Right lobe of liver (tissue), 6 donors: ENCODE results near the gene CDKAL1. TPM values are rescaled to one million over a fixed set of nuclear protein-coding genes. Genes with fewer than 3 reads are reported as not detected.

Experiments
- ATAC-seq, 4 donors: fragments of 200-7000 bp; cut with Tn5 transposase; one replicate each; pipeline ENCODE4 v1.9.1; 2020; ENCODE audit warnings: mild to moderate bottlenecking in 4 of 4, moderate library complexity in 4 of 4
- DNase-seq, 3 donors: peaks; one replicate each; pipeline ENCODE4 v3.0.0-alpha.2; 2020
- H3K27ac ChIP-seq, 3 donors: fragments of 200-600 bp; one replicate each; pipeline ENCODE4 v1.8.0; 2022
- H3K27me3 ChIP-seq, 2 donors: fragments of 200-600 bp; one replicate each; pipeline ENCODE4 v1.8.0; 2022
- H3K36me3 ChIP-seq, 4 donors: fragments of 200-600 bp; sonication (generic) in 1 of 4; one replicate each; pipeline versions ENCODE4 v1.5.1 to v1.8.0; 2017 to 2022; ENCODE audit warnings: control low read depth in 1 of 4
- H3K4me1 ChIP-seq, 4 donors: fragments of 200-600 bp; sonication (generic) in 1 of 4; one replicate each; pipeline versions ENCODE4 v1.5.1 to v1.8.0; 2017 to 2022; ENCODE audit warnings: control low read depth in 1 of 4
- H3K4me3 ChIP-seq, 3 donors: fragments of 200-600 bp; one replicate each; pipeline ENCODE4 v1.8.0; 2022
- H3K9me3 ChIP-seq, 4 donors: fragments of 200-600 bp; sonication (generic) in 1 of 4; one replicate each; pipeline versions ENCODE4 v1.5.1 to v1.8.0; 2017 to 2022; ENCODE audit warnings: control low read depth in 1 of 4
- POLR2A ChIP-seq: fragments of 450-650 bp; IDR thresholded peaks from one replicate; pipeline ENCODE4 v1.6.1; 2017; ENCODE audit warnings: antibody characterized with exemption, mild to moderate bottlenecking
- WGBS: methylation state at CpG from one replicate; pipeline ENCODE4 v1.1.6; 2018; ENCODE audit warnings: low coverage, low lambda C conversion rate; ENCODE audit not compliant: insufficient coverage; ENCODE audit errors: missing lambda C conversion rate; 5-methylcytosine and 5-hydroxymethylcytosine counted together
- intact Hi-C, 2 donors: fragments of 100-400 bp; cut with DNase I; formaldehyde crosslinking; loops; one replicate each; pipeline versions ENCODE4 v1.11.2 to v1.14.1; 2022
- total RNA-seq, 6 experiments: library from RNA; depleted of rRNA in 2 of 6; stranded (reverse); fragments of >200 nt in 2 of 6; fragmentation: NEBNext Ultra II Directional in 3 of 6; extraction: Animal tissue kit (Norgen Biotek cat#: 25700) in 3 of 6; gene quantifications; one replicate each; pipeline versions ENCODE4 v1.1.0 to v1.2.4, GENCODE V29; 2016 to 2023
- TF ChIP-seq, protein P1 (sequence below), 4 donors: fragments of 200-600 bp in 3 of 4; fragments of 450-650 bp in 1 of 4; IDR thresholded peaks; one replicate each; pipeline versions ENCODE4 v1.5.1 to v1.8.0; 2016 to 2022; ENCODE audit warnings: antibody characterized with exemption in 4 of 4, mild to moderate bottlenecking in 2 of 4
- donor health status: DM: no; HTN: yes; CAD: no.
- donor health status: DM: no; HTN: no; CAD: no.
- donor health status: DM: no; HTN: no; CAD: no.
- donor health status: DM: no; HTN: yes; CAD: no.
- donor health status: DM: no; HTN: yes; CAD: no.

CDKAL1 gene
- total RNA-seq, 6 experiments from 2014 or later = 4.5 to 7.0 (median 6.2) TPM

GRCh38 chr6:20706939-20707485, 172.8 kb downstream of the CDKAL1 start:
- H3K4me1 ChIP-seq = peaks cover 0 to 14% (median 0%) of the 10 kb centered on the region in 4 donors
- no peak overlapping the region for H3K4me3 ChIP-seq

DNA sequence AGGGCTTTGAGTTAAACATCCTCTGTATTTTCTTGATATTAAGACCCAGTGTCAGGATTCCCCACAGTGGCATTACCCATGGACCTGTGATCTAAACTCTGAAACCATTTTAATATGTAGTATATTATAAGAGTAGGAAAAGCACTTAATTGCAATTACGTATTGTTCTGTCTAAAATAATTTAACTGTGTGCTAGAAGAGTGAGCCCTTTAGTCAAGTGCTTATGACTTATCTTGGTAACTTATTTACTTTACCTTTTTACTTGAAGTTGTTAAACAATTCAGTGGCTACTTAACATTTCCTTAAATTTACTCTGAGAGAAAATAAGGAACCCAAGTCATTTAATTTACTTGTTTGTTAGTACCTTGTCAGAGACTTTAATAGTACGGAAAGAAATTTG, 173.6 kb downstream of the CDKAL1 start:
- no peak overlapping the region for H3K4me3 ChIP-seq
- intact Hi-C loops = no loop called here
- TF ChIP-seq POLR2A = no peak
- TF ChIP-seq, protein P1, sequence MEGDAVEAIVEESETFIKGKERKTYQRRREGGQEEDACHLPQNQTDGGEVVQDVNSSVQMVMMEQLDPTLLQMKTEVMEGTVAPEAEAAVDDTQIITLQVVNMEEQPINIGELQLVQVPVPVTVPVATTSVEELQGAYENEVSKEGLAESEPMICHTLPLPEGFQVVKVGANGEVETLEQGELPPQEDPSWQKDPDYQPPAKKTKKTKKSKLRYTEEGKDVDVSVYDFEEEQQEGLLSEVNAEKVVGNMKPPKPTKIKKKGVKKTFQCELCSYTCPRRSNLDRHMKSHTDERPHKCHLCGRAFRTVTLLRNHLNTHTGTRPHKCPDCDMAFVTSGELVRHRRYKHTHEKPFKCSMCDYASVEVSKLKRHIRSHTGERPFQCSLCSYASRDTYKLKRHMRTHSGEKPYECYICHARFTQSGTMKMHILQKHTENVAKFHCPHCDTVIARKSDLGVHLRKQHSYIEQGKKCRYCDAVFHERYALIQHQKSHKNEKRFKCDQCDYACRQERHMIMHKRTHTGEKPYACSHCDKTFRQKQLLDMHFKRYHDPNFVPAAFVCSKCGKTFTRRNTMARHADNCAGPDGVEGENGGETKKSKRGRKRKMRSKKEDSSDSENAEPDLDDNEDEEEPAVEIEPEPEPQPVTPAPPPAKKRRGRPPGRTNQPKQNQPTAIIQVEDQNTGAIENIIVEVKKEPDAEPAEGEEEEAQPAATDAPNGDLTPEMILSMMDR (IDR thresholded peaks at IDR 0.05) = no peak
- no peak for DNase-seq
- peaks cover 0 to 14% (median 0%) of the 10 kb centered on the region in 4 donors for H3K4me1 ChIP-seq
- no peaks in the 10 kb centered on the region for H3K9me3 ChIP-seq
- H3K36me3 ChIP-seq = no peaks in the 10 kb centered on the region
- no peaks in the 10 kb centered on the region for H3K27me3 ChIP-seq
- no peak for ATAC-seq
- H3K27ac ChIP-seq = no peak overlapping the region
- 84% methylated on average over 2 of the region's 2 CpGs for WGBS

More at GRCh38 chr6:20706939-20707485, 172.8 kb downstream of the CDKAL1 start:
- no peak overlapping the region for H3K27ac ChIP-seq
- no peaks in the 10 kb centered on the region for H3K27me3 ChIP-seq
- DNase-seq (no peak), ATAC-seq (peak in 3 of 4 donors; percentile 39 to 59 (median 50))
- WGBS = 31% methylated on average over 2 of the region's 2 CpGs
- TF ChIP-seq, protein P1 (IDR thresholded peaks at IDR 0.05) = no peak
- TF ChIP-seq POLR2A = no peak
- intact Hi-C loops = no loop called here
- H3K36me3 ChIP-seq = no peaks in the 10 kb centered on the region
- H3K9me3 ChIP-seq = no peaks in the 10 kb centered on the region

GRCh38 chr6:20708367-20709124, 174.3 kb downstream of the CDKAL1 start:
- ATAC-seq (no peak), DNase-seq (no peak)
- no peaks in the 10 kb centered on the region for H3K9me3 ChIP-seq
- no peaks in the 10 kb centered on the region for H3K36me3 ChIP-seq
- H3K27me3 ChIP-seq = no peaks in the 10 kb centered on the region
- TF ChIP-seq, protein P1 (IDR thresholded peaks at IDR 0.05) = no peak
- no peak for TF ChIP-seq POLR2A
- intact Hi-C loops = no loop called here
- H3K27ac ChIP-seq = no peak overlapping the region
- peaks cover 0 to 14% (median 0%) of the 10 kb centered on the region in 4 donors for H3K4me1 ChIP-seq
- H3K4me3 ChIP-seq = no peak overlapping the region
- 77% methylated on average over 3 of the region's 3 CpGs for WGBS

DNA sequence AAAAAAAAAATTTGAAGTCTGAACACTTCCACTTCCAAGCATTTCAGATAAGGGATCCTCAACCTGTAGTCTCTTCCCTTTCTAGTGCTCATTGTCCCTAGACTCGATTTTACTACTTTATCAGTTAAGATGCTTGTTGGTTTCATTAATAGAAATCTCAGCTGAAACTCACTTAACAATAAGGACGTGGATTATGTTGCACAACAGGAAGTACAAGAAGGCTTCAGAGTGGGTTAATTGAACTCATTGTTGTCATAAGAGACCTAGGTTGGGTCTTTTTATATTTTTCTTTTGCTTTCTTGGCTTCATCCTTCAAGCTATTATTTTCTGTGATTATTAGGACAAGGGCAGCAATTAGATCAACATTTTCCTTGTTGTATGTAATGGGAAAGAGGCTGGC, 175.2 kb downstream of the CDKAL1 start:
- Histone ChIP-seq H3K9me3 (no peaks in the 10 kb centered on the region), H3K36me3 (no peaks in the 10 kb centered on the region), H3K27ac (no peak overlapping the region), H3K4me3 (no peak overlapping the region), H3K4me1 (peaks cover 0 to 14% (median 0%) of the 10 kb centered on the region in 4 donors), H3K27me3 (no peaks in the 10 kb centered on the region)
- TF ChIP-seq POLR2A = no peak
- TF ChIP-seq, protein P1 (IDR thresholded peaks at IDR 0.05) = no peak
- intact Hi-C loops = no loop called here
- no peak for DNase-seq
- ATAC-seq = no peak
- WGBS = 51% methylated on average over 2 of the region's 2 CpGs
